Endometrial microvascular endothelial cells (primary cell): Measurements from ENCODE around the gene CLEC4C. TPM values are rescaled to one million over a fixed set of nuclear protein-coding genes. Genes with fewer than 3 reads are reported as not detected.
"Not testable (repeated sequence)": the region's sequence is repeated elsewhere in the genome, so short reads cannot be mapped to it uniquely, and the experiment has no call there.

Experiments used
- in situ Hi-C: cut with HindIII; loops from 2 replicates; pipeline ENCODE4 v1.10.0; 2017; ENCODE audit warnings: low sequenced_read_pairs, low pct_unique_long_range_greater_than_20kb; ENCODE audit errors: inconsistent ontology term
- total RNA-seq: library from RNA; depleted of rRNA; stranded (reverse); fragments of >200 nt; gene quantifications from one replicate; pipeline ENCODE4 v1.2.3, GENCODE V29; 2015; ENCODE audit errors: inconsistent ontology term

CLEC4C gene
- total RNA-seq, 1 donor from 2014 or later, result not detected

DNA sequence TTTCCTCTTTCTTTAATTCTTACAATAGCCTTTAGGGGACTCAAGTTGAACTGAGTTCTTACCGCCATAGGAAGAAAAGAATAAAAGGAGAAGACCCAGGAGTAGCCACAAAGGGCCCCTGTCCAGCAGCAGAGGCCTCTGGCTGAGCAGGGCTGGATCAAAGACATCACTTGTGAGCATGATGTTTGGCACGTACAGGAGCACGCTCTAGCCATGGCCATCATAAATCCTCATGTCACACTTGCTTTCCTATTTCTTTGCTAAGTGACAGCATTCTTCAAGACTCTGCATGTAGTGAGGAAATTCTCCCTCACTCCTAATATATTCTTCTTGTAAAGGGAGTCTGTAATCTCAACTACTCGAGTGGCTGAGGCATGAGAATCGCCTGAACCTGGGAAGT, 15.7 kb downstream of the CLEC4C start:
- in situ Hi-C loops, result no loop called here

DNA sequence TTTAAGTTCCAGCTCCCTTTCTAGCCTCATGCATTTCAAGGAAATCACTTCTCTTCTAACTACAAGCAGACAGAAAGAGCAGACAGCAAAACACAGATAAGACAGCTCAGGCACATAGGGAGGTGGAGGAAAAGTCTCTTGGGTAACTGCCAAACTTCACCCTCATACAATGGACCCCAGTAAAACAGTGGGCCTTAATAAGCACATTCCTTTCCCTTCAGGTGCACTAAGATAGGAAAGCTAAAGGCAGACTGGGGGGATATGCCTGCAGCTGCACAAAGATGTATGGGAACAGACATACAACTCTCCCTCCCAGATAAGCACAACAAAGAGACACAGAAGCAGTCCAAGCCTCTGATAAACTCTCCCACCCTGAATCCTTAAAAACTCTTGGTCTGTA, 16.2 kb downstream of the CLEC4C start:
- in situ Hi-C loops, result not testable (repeated sequence)

DNA sequence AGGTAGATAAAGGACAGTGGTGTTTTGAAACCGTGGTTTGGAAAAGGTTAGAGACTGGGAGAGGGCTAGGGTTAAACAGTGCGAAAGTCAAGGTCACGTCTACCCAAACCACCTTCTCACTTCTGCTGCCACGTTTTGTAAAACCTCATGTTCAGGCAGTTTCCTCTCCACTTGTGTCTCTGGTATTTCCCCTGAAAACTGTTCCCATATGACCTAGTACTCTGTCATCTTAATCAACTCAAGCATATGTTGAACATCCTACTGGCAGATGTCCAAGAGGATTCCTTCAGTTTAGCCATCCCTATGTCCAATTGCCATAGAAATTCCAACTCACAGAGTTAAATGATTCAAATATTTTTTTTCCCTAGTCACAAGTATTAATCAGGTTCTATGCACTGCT, 17.4 kb downstream of the CLEC4C start:
- in situ Hi-C loops, result no loop called here

DNA sequence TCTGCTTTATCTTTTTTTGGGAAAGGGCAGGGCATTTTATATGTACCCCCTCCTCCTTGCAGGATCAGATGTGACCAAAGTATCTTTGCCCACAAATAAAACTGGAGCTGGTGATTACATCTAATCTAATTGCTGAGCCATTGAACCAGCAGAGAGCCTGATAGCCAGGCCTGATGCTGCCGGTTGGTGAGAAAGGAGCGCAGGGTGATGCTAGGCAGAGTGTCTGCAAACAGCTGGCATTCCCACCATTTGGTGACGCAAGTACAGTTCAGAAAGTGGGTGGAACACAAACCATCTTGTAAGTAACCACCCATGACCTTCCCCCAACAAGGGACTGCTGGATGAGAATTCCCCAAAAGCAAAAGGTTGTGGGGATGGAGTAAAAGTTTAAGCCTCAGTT, 23.2 kb downstream of the CLEC4C start:
- in situ Hi-C loops, result no loop called here

DNA sequence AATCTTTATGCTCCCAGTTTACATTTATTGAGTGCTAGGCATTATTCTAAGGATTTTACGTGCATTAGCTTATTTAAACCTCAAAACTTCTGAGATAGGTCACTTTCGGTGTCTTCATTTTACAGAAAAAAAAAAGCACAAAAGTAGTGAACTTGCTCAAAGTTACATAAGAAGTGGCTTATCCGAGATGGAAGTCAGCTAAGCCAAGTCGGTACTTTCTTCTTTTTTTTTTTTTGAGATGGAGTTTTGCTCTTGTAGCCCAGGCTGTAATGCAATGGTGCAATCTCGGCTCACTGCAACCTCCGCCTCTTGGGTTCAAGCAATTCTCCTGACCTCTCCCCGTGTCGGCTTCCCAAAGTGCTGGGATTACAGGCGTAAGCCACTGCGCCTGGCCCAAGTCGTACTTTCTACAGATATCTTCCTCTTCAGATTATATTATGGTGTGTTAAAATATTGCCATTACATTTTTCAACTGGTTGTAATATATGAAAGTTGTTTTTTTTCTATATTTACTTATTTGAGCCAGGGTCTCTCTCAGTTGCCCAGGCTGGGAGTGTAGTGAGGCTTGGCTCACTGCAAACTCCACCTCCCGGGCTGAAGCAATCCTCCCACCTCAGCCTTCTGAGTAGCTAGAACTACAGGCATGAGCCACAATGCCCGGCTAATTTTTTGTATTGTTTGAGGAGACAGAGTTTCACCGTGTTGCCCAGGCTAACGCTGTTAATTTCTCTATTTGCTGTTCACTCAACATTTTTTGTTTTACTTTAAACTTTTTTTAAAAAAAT, 27.0 kb downstream of the CLEC4C start:
- in situ Hi-C loops, result no loop called here

DNA sequence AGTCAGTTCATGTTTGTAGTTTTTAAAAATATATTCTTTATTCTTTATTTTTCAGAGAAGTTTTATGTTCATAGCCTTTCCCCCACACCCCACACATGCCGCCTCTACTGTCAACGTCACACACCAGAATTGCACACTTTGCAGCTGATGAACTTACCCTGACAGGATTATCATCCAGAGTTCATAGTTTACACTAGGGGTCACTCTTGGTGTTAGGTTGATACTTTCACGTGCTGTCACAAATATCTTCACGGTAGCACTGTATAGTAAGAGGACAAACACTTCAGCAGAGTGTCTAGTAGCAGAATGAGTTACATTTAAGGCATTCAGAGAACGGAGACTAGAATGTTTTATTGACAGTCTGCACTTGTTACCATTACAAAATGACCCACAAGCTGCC, 30.8 kb downstream of the CLEC4C start:
- in situ Hi-C loops, result no loop called here

DNA sequence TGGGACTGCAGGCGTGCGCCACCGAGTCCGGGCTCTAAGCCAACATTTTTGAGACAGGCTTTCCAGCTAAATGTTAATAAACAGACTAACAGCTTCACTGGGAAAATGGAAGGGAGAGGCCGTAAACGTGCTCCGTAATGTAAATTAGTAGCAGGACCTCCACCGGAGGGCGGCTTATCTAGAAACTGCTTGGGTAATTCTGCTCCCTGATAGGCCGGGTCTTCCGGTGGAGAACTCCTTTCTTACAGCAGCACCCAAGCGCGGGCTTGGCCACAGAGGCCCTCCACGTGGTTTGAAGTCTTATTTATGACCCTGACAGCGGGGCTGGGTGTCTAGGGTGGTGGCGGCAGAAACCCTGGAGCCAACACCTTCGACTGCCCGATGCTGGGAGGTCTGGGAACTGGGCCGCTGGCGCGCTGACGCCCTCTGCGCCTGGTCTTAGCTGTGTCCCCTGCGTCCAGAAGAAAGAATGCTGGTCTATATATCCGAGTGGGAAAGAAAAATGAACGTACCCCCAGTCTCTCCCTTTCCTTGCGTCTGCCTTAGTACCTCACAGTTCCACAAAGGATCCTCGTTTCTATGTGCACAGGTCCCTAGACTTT, 34.2 kb downstream of the CLEC4C start:
- in situ Hi-C loops, result no loop called here

DNA sequence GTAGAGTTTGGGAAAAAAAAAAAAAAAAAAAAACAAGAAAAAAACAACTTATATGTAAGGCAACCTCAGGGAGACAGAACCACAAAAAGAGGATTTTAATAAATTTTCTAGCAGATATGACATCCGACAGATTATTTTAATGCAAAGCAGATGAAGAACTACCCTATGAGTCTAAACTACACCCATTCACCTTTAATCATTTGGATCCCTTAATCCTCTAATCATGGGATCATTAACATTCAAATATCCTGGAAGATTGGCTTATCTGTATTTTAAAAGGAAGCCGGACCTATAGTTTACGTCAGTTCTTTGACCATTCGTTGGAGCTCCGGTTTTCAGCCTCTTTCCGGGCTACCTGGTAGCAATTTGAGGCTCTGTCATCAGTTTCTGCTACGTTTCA, 36.0 kb downstream of the CLEC4C start, which contains the start of gene DPPA3:
TSS of gene DPPA3 (plus strand) at position 301 of the 400 bp plus-strand sequence. CDS start 138 bp downstream, outside the sequence.
- in situ Hi-C loops, result no loop called here

DNA sequence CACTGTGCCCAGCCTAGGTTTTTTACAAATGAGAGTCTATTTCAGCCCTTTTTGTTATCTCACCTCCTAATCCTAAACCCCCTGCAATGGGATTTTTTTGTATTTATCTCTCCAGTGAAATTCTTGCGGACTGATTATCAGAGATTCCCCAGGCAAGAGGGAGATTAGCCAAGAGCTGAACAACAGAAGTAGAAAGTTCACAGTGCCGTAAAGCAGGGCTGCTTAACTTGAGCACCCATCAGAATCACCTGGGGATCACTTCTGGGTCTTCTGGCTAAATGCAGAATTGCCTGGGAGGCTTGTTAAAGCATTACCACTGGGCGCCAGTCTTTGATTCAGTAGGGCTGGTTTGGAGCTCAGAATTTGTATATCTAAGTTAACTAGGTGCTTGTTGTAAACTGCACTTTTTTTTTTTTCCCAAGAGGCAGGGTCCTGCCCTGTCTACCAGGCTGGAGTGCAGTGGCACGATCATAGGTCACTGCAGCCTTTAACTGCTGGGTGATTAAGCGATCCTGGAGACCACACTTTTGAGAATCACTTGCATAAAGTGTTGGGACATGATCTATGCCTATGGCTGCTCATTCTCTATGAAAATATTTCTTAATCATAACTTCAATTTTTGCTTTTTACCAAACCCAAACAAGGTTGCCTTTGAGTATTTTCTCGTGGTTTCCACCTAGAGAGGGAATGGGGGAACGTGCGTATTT, 37.1 kb downstream of the CLEC4C start:
- in situ Hi-C loops, result no loop called here

DNA sequence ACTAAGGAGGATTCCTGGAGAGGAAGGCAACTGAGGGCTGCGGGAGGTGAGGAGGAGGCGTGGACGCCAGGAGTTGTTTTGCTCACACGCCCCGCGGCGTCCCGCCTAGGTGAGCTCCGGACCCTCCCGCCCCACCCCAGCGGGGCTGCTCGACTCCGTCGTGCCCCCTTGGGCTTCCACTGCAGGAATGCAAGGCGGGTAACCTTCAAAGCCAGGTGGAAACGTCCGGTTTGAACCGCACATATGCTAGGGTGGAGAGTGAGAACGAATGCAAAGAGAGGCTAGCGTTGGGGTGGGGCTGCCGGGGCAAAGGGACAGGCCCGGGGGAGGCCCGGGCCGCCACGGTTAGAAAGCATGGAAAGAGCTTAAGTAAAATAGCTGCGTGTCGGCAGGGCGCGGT, 41.3 kb downstream of the CLEC4C start:
- in situ Hi-C loops, result no loop called here

DNA sequence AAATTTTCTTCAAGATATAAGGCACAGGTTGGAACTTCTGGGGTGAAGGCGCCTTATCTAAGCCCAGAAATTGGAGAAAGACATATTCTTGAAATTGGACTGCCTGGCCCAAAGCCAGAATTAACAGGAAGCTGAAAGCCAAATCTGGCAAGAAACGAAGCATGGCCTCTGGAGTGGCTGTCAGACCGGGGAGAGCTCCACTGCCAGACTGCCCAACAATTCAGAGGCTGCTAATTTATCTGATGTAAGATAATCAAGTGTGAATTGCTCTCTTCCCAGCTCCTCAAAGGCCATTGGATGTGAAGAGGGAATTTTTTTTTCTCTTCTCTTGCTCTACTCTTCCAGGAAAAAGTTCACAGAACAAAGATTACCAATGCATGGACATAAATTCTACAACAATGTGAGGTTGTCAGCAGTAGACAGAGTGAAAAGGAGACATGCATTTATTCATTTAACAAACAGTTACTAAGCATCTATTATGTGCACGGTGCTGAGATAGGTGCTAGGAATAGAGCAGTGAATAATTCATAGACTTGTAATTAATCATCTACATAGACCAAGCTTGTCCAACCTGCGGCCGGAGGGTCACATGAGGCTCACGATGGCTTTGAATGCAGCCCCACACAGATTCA, 51.5 kb downstream of the CLEC4C start, which contains the start of gene GDF3:
TSS of gene GDF3 (minus strand) at position 210 of the 632 bp plus-strand sequence. CDS start at position 163, 47 bp downstream.
- in situ Hi-C loops, result no loop called here

DNA sequence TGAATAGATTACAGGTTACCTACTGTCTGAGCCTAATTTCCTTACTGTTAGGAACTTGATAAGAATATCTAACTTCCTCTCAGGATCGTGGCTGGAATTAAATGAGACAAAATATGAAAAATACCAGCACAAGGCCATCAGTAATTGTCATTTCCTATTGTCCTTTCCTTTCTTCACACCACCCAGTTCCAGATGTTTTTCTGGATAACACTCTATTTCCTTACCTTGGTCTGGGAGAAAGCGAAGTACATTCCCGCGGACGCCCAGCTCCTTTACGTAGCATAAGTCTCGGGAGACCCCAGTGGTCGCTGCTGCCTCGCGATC, 52.0 kb downstream of the CLEC4C start:
- in situ Hi-C loops, result no loop called here

DNA sequence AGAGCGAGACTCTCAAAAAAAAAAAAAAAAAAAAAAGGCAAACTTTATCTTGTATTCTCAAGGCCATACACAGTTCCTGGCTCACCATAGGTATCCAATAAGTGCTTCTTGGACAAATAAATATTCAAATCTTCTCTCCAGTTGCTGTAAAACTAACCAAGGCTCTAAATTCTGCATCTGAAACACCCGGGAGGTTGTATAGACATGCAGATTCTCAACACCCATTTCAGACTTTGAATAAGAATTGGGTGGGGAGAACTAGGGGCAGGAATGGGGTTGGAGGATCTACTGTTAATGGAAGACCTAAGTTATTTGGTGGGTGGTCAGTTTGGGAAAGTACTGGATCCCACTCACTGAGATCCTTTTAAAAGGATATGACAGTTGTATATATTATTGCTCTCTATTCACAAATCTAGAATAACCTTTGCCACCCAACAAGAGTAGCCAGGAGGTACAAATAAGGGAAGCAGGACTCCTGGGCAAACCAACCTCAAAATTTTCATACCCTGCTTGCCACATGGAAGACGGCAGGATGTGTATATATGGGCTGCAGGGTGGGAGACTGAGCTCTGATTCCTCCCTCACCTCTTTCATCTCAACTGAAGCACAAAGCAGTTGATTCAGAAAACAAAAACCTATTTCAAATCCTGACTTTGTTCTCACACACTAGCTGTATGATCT, 52.5 kb downstream of the CLEC4C start:
- in situ Hi-C loops, result no loop called here

DNA sequence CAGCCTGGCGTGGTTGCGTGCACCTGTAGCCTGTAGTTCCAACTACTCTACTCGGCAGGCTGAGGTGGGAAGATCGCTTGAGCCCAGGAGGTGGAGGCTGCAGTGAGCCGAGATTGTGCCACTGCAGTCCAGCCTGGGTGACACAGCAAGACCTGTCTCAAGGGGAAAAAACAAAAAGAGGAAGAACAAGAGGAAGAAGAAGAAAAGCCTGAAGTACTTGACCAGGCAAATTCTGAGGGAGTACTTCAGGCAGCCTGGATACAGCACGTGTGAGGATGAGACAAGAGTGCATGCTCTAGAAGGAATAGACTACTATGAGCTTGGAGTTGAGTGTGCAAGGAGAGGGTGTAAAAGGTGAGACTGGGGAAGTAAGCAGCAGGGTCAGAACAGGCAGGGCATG, 53.4 kb downstream of the CLEC4C start:
- in situ Hi-C loops, result no loop called here

DNA sequence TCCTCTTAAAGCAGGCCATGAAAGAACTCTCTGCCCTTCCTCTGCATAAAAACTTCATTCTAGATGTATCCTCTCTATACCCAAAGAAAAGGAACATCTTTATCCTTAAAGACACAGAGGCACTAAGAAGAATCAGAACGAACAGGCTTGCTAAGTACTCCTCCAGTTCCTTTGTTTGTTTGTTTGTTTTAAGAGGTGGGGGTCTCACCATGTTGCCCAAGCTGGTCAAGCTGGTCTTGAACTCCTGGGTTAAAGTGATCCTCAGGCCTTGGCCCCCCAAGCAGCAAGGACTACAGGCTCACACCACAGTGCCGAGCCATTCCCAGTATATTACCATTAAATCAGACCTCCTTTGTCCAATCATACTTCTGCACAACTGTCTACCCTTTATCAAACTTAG, 65.6 kb downstream of the CLEC4C start:
- in situ Hi-C loops, result no loop called here
